Left ventricle myocardium inferior (tissue), 1 donor: ENCODE results near the gene SHISA2. TPM values are rescaled to one million over a fixed set of nuclear protein-coding genes. Genes with fewer than 3 reads are reported as not detected.
"Not testable (repeated sequence)": the region's sequence is repeated elsewhere in the genome, so short reads cannot be mapped to it uniquely, and the experiment has no call there.

Experiments used
- DNase-seq: peaks from one replicate; pipeline ENCODE4 v3.0.0-alpha.2; 2020
- H3K27ac ChIP-seq: fragments of 200-600 bp; replicated peaks from 2 replicates; pipeline ENCODE4 v1.8.0; 2021
- H3K27me3 ChIP-seq: fragments of 200-600 bp; 2 replicates; pipeline ENCODE4 v1.8.0; 2021; ENCODE audit warnings: low read depth
- H3K36me3 ChIP-seq: fragments of 200-600 bp; 2 replicates; pipeline ENCODE4 v1.8.0; 2021
- H3K4me1 ChIP-seq: fragments of 200-600 bp; 2 replicates; pipeline ENCODE4 v1.8.0; 2021
- H3K4me3 ChIP-seq: fragments of 200-600 bp; 2 replicates; pipeline ENCODE4 v1.8.0; 2021; ENCODE audit warnings: mild to moderate bottlenecking, moderate library complexity
- H3K9me3 ChIP-seq: fragments of 200-600 bp; replicated peaks from 2 replicates; pipeline ENCODE4 v1.8.0; 2021
- CTCF ChIP-seq: fragments of 200-600 bp; IDR thresholded peaks from 2 replicates; pipeline ENCODE4 v1.8.0; 2021; ENCODE audit warnings: antibody characterized with exemption, mild to moderate bottlenecking, borderline replicate concordance
- intact Hi-C: fragments of 100-400 bp; cut with micrococcal nuclease; formaldehyde crosslinking; loops from one replicate; pipeline ENCODE4 v1.11.0; 2022
- long read RNA-seq: library from polyadenylated mRNA; unstranded; transcript quantifications from one replicate; pipeline ENCODE4 v2.0.0, GENCODE V29; 2021
- total RNA-seq: library from RNA; stranded (reverse); fragmentation: NEBNext Ultra II Directional; extraction: Animal tissue kit (Norgen Biotek cat#: 25700); gene quantifications from one replicate; pipeline ENCODE4 v1.2.1, GENCODE V29; 2021
- donor health status: DM: no; HTN: yes; CAD: no; lungs with severe emphysema.

The SHISA2 gene
- total RNA-seq = 0.22 TPM
- long read RNA-seq = 0 reads

DNA sequence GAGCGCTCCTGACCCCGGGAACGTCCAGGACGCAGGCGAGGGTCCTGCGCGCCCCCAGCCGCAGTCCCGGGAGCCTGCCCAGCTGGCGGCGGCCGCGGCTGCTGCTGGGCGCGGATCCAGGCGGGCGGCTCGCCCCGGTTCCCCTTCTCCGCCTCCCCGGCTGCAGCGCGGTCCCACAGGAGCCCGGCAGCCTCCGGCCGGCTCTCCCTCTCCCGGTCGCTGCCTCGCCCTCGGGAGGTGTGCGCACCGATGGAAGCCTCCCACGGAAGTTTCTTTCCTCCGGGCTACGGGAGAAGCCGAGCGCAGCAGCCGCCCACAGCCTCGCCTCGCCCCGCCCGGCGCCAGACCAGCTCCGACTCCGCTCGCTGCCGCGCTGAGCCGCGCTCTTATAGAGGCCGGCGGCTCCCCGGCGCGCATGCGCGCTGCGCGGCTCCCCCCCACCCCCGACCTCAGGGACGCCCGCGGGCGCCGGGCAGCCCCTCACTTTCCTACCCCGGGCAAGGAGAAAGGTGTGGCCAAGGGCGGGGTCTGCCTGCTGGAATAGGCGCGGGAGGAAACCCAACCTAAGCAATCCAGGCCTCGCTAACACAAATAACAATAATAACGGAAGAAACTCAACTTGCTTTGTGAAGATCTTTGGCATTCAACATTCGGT, at the start of gene SHISA2:
TSS of gene SHISA2 (minus strand) at position 360 of the 655 bp plus-strand sequence. CDS start 1,041 bp downstream, outside the sequence.
- Histone ChIP-seq H3K9me3 (no peaks in the 10 kb centered on the region), H3K4me1 (peaks cover 27% of the 10 kb centered on the region), H3K27me3 (peaks cover 95% of the 10 kb centered on the region), H3K27ac (peak within 1 kb of the TSS; percentile 22), H3K4me3 (peak within 1 kb of the TSS; percentile 65), H3K36me3 (no peaks in the 10 kb centered on the region)
- peak; percentile 27 for DNase-seq
- no peak for TF ChIP-seq CTCF
- intact Hi-C loops = no loop called here

DNA sequence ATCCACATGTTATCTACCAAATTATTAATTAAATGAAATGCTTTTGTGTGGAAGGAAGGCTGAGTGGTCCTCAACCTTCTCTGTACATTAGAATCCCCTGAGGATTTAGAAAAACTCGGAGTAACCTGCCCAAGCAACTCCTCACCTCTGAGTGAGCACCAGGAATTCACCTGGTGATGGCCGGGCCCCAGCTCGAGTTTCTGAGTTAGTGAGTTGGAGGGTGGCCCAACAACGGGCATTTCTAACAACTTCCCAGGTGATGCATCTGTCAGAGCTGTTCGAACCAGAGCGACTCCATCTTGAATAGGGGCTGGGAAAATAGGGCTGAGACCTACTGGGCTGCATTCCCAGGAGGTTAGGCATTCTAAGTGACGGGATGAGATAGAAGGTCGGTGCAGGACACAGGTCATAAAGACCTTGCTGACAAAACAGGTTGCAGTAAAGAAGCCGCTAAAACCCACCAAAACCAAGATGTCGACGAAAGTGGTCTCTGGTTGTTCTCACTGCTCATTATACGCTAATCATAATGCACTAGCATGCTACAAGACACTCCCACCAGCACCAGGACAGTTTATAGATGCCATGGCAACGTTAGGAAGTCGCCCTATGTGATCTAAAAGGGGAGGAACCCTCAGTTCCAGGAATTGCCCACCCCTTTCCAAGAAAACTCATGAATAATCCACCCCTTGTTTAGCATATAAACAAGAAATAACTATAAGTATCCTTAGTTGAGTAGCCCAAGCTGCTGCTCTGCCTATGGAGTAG, 44.2 kb upstream of the SHISA2 start:
- H3K27ac ChIP-seq = no peak overlapping the region
- H3K27me3 ChIP-seq = peaks cover 44% of the 10 kb centered on the region
- no peaks in the 10 kb centered on the region for H3K4me1 ChIP-seq
- no peak for TF ChIP-seq CTCF
- intact Hi-C loops = no loop called here
- no peak for DNase-seq
- H3K36me3 ChIP-seq = no peaks in the 10 kb centered on the region
- peaks cover 6% of the 10 kb centered on the region for H3K9me3 ChIP-seq
- H3K4me3 ChIP-seq = no peak overlapping the region

GRCh38 chr13:26095338-26095737, 43.5 kb upstream of the SHISA2 start:
- intact Hi-C loops = no loop called here
- TF ChIP-seq CTCF = no peak
- Histone ChIP-seq H3K4me1 (no peaks in the 10 kb centered on the region), H3K4me3 (no peak overlapping the region), H3K27ac (no peak overlapping the region), H3K36me3 (no peaks in the 10 kb centered on the region), H3K9me3 (peaks cover 6% of the 10 kb centered on the region), H3K27me3 (peaks cover 44% of the 10 kb centered on the region)
- no peak for DNase-seq

GRCh38 chr13:26076821-26077220, 25.0 kb upstream of the SHISA2 start:
- H3K9me3 ChIP-seq, intact Hi-C loops, H3K27ac ChIP-seq, H3K4me1 ChIP-seq, DNase-seq, H3K36me3 ChIP-seq, H3K4me3 ChIP-seq: not testable (repeated sequence)
- H3K27me3 ChIP-seq = peaks cover 50% of the 10 kb centered on the region

- intact Hi-C loops = no loop called here
- Histone ChIP-seq H3K4me3 (no peak overlapping the region), H3K27ac (no peak overlapping the region), H3K9me3 (no peaks in the 10 kb centered on the region), H3K36me3 (no peaks in the 10 kb centered on the region), H3K27me3 (peaks cover 58% of the 10 kb centered on the region), H3K4me1 (no peaks in the 10 kb centered on the region)
- no peak for TF ChIP-seq CTCF
- no peak for DNase-seq
These were observed 23.7 kb upstream of the SHISA2 start for GRCh38 chr13:26075498-26075897.

DNA sequence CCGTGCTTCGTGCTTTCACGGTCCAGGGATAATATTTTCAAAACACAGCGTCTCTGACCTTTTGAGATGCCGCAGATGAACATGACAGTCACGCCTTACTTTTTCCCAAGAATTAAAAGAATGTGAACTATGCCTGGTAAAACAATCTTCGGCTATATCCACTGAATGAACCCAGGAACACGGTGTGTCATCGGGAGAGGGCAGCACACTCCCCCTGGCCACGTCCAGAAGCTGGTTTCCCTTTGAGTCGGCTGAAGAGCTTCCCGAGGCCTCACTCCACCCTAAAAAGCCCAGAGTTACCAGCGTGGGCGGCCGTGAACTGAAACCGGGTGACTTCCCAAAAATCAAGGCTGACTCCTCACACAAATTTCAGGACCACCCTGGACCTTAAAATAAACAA, 22.9 kb upstream of the SHISA2 start:
- H3K9me3 ChIP-seq = no peaks in the 10 kb centered on the region

DNA sequence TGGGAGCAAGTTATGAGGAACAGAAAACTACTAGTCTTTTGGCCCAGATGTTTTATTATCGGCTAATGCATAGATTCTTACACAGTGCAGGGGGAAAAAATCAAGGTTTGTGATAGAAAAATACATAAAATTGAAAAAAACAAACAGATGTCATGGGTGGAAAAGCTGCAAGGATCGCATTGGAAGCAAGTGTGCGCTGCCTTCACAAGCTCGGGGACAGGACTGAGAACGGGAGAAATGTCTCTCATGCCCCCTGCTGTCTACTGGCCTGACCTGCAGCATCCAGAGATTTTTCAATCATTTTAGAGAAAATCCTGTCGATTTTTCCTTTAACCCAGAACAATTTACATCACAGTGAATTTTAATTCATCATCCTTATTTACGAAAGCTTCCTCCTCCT, 20.5 kb upstream of the SHISA2 start:
- not testable (repeated sequence) for H3K4me1 ChIP-seq, DNase-seq, H3K9me3 ChIP-seq, H3K4me3 ChIP-seq, H3K36me3 ChIP-seq, H3K27ac ChIP-seq
- intact Hi-C loops = loop anchor here (5.0 kb wide), 1 partner anchor 500 kb away; no protein-coding TSS in a partner anchor
- H3K27me3 ChIP-seq = peaks cover 66% of the 10 kb centered on the region

More for the DNA sequence above, 22.9 kb upstream of the SHISA2 start:
- DNase-seq = no peak
- H3K27ac ChIP-seq = no peak overlapping the region
- H3K27me3 ChIP-seq = peaks cover 60% of the 10 kb centered on the region
- no peaks in the 10 kb centered on the region for H3K4me1 ChIP-seq
- no peak for TF ChIP-seq CTCF
- intact Hi-C loops = loop anchor here (5.0 kb wide), 1 partner anchor 502 kb away; no protein-coding TSS in a partner anchor
- H3K36me3 ChIP-seq = no peaks in the 10 kb centered on the region
- H3K4me3 ChIP-seq = no peak overlapping the region
